Ovary (tissue), 3 donors: Measurements from ENCODE around the gene VILL.

Experiments
- EP300 ChIP-seq: sonication (generic); formaldehyde crosslinking; IDR thresholded peaks from one replicate; pipeline ENCODE4 v1.6.1; 2017; ENCODE audit warnings: antibody characterized with exemption
- POLR2A ChIP-seq: fragments of 450-650 bp; IDR thresholded peaks from one replicate; pipeline ENCODE4 v1.6.1; 2017; ENCODE audit warnings: antibody characterized with exemption, mild to moderate bottlenecking, moderate library complexity
- TF ChIP-seq, protein P1 (sequence below), 3 donors: fragments of 450-650 bp in 2 of 3; fragments of 200-600 bp in 1 of 3; IDR thresholded peaks; one replicate each; pipeline versions ENCODE4 v1.5.1 to v1.8.0; 2016 to 2022; ENCODE audit warnings: antibody characterized with exemption in 3 of 3, mild to moderate bottlenecking in 1 of 3
- donor health status: DM: no; HTN: no; CAD: no.

DNA sequence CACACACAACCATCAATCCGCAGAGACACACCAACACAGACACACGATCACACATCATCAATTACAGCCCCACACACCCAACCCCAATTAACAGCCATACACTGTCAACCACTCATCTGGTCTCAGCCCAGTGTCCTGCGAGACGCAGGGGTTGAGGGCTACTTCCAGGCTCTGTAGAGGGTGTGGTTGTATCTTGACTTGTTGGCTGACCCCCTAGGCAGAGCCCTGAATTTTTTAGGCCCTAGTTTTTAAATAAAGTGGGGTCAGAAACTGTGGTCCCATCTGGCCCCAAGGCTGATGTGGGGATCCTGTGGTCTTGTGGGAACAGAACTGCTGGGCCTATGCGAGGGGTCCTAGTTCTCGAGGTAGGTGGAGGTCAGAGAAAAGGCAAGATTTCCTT, 9.2 kb downstream of the VILL start:
- TF ChIP-seq, protein P1, sequence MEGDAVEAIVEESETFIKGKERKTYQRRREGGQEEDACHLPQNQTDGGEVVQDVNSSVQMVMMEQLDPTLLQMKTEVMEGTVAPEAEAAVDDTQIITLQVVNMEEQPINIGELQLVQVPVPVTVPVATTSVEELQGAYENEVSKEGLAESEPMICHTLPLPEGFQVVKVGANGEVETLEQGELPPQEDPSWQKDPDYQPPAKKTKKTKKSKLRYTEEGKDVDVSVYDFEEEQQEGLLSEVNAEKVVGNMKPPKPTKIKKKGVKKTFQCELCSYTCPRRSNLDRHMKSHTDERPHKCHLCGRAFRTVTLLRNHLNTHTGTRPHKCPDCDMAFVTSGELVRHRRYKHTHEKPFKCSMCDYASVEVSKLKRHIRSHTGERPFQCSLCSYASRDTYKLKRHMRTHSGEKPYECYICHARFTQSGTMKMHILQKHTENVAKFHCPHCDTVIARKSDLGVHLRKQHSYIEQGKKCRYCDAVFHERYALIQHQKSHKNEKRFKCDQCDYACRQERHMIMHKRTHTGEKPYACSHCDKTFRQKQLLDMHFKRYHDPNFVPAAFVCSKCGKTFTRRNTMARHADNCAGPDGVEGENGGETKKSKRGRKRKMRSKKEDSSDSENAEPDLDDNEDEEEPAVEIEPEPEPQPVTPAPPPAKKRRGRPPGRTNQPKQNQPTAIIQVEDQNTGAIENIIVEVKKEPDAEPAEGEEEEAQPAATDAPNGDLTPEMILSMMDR (IDR thresholded peaks at IDR 0.05) = no peak
- TF ChIP-seq POLR2A = no peak
- TF ChIP-seq EP300 = no peak
